Middle frontal gyrus (tissue), 1 donor: Measurements from ENCODE around the gene TCF15.
"Not testable (repeated sequence)": the region's sequence is repeated elsewhere in the genome, so short reads cannot be mapped to it uniquely, and the experiment has no call there.

Experiments
- DNase-seq: peaks from one replicate; pipeline ENCODE4 v3.0.0-alpha.2; 2015; ENCODE audit warnings: low spot score; ENCODE audit errors: extremely low spot score

The TCF15 gene

GRCh38 chr20:584161-584970 lies 25.7 kb downstream of the TCF15 start:
- DNase-seq, result no peak

GRCh38 chr20:582204-582603 lies 27.9 kb downstream of the TCF15 start:
- DNase-seq, result no peak

GRCh38 chr20:578940-579690 lies 31.0 kb downstream of the TCF15 start:
- DNase-seq, result not testable (repeated sequence)

- no peak for DNase-seq
Measured at GRCh38 chr20:577167-577791, 32.8 kb downstream of the TCF15 start.

GRCh38 chr20:576156-576555 lies 34.0 kb downstream of the TCF15 start:
- DNase-seq, result no peak

GRCh38 chr20:575230-575629 lies 34.9 kb downstream of the TCF15 start:
- DNase-seq, result no peak

GRCh38 chr20:574297-574942 lies 35.7 kb downstream of the TCF15 start:
- no peak for DNase-seq

GRCh38 chr20:573414-574296 lies 36.5 kb downstream of the TCF15 start:
- no peak for DNase-seq

- DNase-seq, result no peak
Measured at GRCh38 chr20:572727-573126, 37.4 kb downstream of the TCF15 start.

GRCh38 chr20:571754-572441 lies 38.2 kb downstream of the TCF15 start:
- no peak for DNase-seq

- DNase-seq, result no peak
Measured at GRCh38 chr20:568673-569415, 41.3 kb downstream of the TCF15 start.

GRCh38 chr20:568097-568652 lies 41.9 kb downstream of the TCF15 start:
- no peak for DNase-seq

GRCh38 chr20:564192-564591 lies 45.9 kb downstream of the TCF15 start:
- no peak for DNase-seq

- DNase-seq, result no peak
Measured at GRCh38 chr20:563187-563586, 46.9 kb downstream of the TCF15 start.

GRCh38 chr20:562232-562897 lies 47.7 kb downstream of the TCF15 start:
- no peak for DNase-seq

GRCh38 chr20:561437-562231 lies 48.5 kb downstream of the TCF15 start:
- DNase-seq, result peak; percentile 67

GRCh38 chr20:560680-561079 lies 49.4 kb downstream of the TCF15 start:
- no peak for DNase-seq

- no peak for DNase-seq
Measured at GRCh38 chr20:558117-558516, 52.0 kb downstream of the TCF15 start.
